Endothelial cell of umbilical vein (primary cell): ENCODE results near the gene ZSCAN16. TPM values are rescaled to one million over a fixed set of nuclear protein-coding genes. Genes with fewer than 3 reads are reported as not detected.

Experiments used
- BruUV-seq: library from RNA; stranded (reverse); fragments of 400-500 nt; replicated peaks from 2 replicates; lab custom pipeline; 2021; lab: Mats Ljungman, UMichigan
- CTCF ChIA-PET: fragments of 300-600, 350-600 bp; sonication (Branson Sonifier 250); formaldehyde crosslinking; loops from one replicate; lab custom pipeline; 2021; ENCODE audit warnings: antibody characterized with exemption, inconsistent platforms; lab: Charles Lee
- POLR2A ChIA-PET: fragments of 300-600, 350-600 bp; sonication (Branson Sonifier 250); formaldehyde crosslinking; loops from one replicate; lab custom pipeline; 2021; ENCODE audit warnings: antibody characterized with exemption, inconsistent platforms; lab: Charles Lee
- DNase-seq: peaks from one replicate; pipeline ENCODE4 v3.0.0-alpha.2; 2011; ENCODE audit warnings: low read depth, low spot score
- FAIRE-seq: peaks from 2 replicates; lab custom pipeline; 2011; peaks lifted over from hg19 to GRCh38; lab: Jason Lieb, UNC
- H2AFZ ChIP-seq: 2 replicates; pipeline ENCODE4 v1.6.0; 2012; ENCODE audit warnings: low read depth, low read length, control low read depth, inconsistent platforms
- H3K27ac ChIP-seq: 2 replicates; pipeline ENCODE4 v1.5.1; 2011; ENCODE audit warnings: low read depth, mild to moderate bottlenecking, control low read depth, low read length, moderate library complexity; ENCODE audit not compliant: insufficient read depth
- H3K27me3 ChIP-seq, 2 experiments: 2 replicates each; pipeline versions ENCODE4 v1.6.0 to v1.6.1; 2011; ENCODE audit warnings: low read length in 2 of 2, mixed read lengths in 1 of 2; ENCODE audit not compliant: control insufficient read depth in 2 of 2, insufficient read depth in 2 of 2
- H3K36me3 ChIP-seq, 2 experiments: 2 replicates in 1 of 2; 3 replicates in 1 of 2; pipeline ENCODE4 v1.5.1; 2011; ENCODE audit warnings: low read length in 2 of 2, mild to moderate bottlenecking in 1 of 2, moderate library complexity in 1 of 2; ENCODE audit not compliant: control insufficient read depth in 2 of 2, insufficient read depth in 2 of 2; ENCODE audit errors: extremely low read depth in 1 of 2
- H3K4me1 ChIP-seq: 3 replicates; pipeline ENCODE4 v1.5.1; 2011; ENCODE audit warnings: mild to moderate bottlenecking, low read length; ENCODE audit not compliant: control insufficient read depth, insufficient read depth; ENCODE audit errors: extremely low read depth
- H3K4me2 ChIP-seq: 2 replicates; pipeline ENCODE4 v1.6.1; 2011; ENCODE audit warnings: low read length, control low read depth, mixed read lengths; ENCODE audit not compliant: insufficient read depth
- H3K4me3 ChIP-seq, 3 experiments: fragments of 200-600 bp in 1 of 3; sonication (generic), shearing (Covaris generic) in 1 of 3; replicated peaks in 1 of 3; 2 replicates each; pipeline ENCODE4 v1.5.1; 2011 to 2016; ENCODE audit warnings: control low read depth in 3 of 3, low read length in 3 of 3, mild to moderate bottlenecking in 2 of 3, inconsistent platforms in 1 of 3, low read depth in 1 of 3, moderate library complexity in 1 of 3; ENCODE audit not compliant: insufficient read depth in 1 of 3
- H3K79me2 ChIP-seq: 2 replicates; pipeline ENCODE4 v1.6.0; 2012; ENCODE audit warnings: low read length, inconsistent platforms; ENCODE audit not compliant: control insufficient read depth, insufficient read depth
- H3K9ac ChIP-seq: replicated peaks from 2 replicates; pipeline ENCODE3; 2011; ENCODE audit warnings: low read length, control low read depth; ENCODE audit not compliant: insufficient read depth; ENCODE audit errors: extremely low read depth
- H3K9me1 ChIP-seq: replicated peaks from 3 replicates; pipeline ENCODE4 v1.6.0; 2011; ENCODE audit warnings: mild to moderate bottlenecking, low read length; ENCODE audit not compliant: control insufficient read depth, insufficient read depth; ENCODE audit errors: extremely low read depth
- H3K9me3 ChIP-seq: replicated peaks from 2 replicates; pipeline ENCODE4 v1.5.1; 2012; ENCODE audit warnings: low read length, inconsistent platforms; ENCODE audit not compliant: control insufficient read depth, insufficient read depth
- H4K20me1 ChIP-seq: replicated peaks from 2 replicates; pipeline ENCODE3; 2011; ENCODE audit warnings: mild to moderate bottlenecking, low read length; ENCODE audit not compliant: control insufficient read depth, insufficient read depth; ENCODE audit errors: extremely low read depth
- CTCF ChIP-seq, 2 donors: IDR thresholded peaks; 1 replicate in 1 of 2; 2 replicates in 1 of 2; pipeline ENCODE4 v1.5.1; 2011; ENCODE audit warnings: low read length in 2 of 2, mild to moderate bottlenecking in 2 of 2, moderate library complexity in 2 of 2, control low read depth in 1 of 2, inconsistent platforms in 1 of 2, low read depth in 1 of 2; ENCODE audit not compliant: insufficient read depth in 1 of 2; ENCODE audit errors: extremely low read depth in 1 of 2
- EZH2 ChIP-seq: IDR thresholded peaks from 2 replicates; pipeline ENCODE4 v1.6.1; 2012; ENCODE audit warnings: borderline replicate concordance, low read depth, mild to moderate bottlenecking, moderate library complexity, low read length, inconsistent platforms; ENCODE audit not compliant: severe bottlenecking
- FOS ChIP-seq: IDR thresholded peaks from 2 replicates; pipeline ENCODE4 v1.6.1; 2011; ENCODE audit warnings: mild to moderate bottlenecking, low read length, moderate library complexity, borderline replicate concordance; ENCODE audit not compliant: insufficient read depth
- GATA2 ChIP-seq: IDR thresholded peaks from 2 replicates; pipeline ENCODE4 v1.7.0; 2011; ENCODE audit warnings: low read depth, mild to moderate bottlenecking, moderate library complexity, mixed read lengths, low read length; ENCODE audit not compliant: insufficient read length, insufficient read depth
- JUN ChIP-seq: IDR thresholded peaks from 2 replicates; pipeline ENCODE4 v1.6.1; 2011; ENCODE audit warnings: borderline replicate concordance, low read depth; ENCODE audit not compliant: insufficient read length, insufficient read depth
- MAX ChIP-seq: IDR thresholded peaks from 2 replicates; pipeline ENCODE4 v1.6.1; 2011; ENCODE audit not compliant: insufficient read depth, insufficient read length
- POLR2A ChIP-seq: IDR thresholded peaks from 2 replicates; pipeline ENCODE4 v1.6.1; 2012; ENCODE audit warnings: low read depth, mild to moderate bottlenecking, control low read depth, low read length
- POLR2AphosphoS5 ChIP-seq: IDR thresholded peaks from 2 replicates; pipeline ENCODE4 v1.6.1; 2012; ENCODE audit warnings: low read depth, mild to moderate bottlenecking, control low read depth, low read length, moderate library complexity; ENCODE audit not compliant: insufficient read depth
- dilution Hi-C: fragments of 300-500 bp; cut with MboI; formaldehyde crosslinking; loops from one replicate; pipeline ENCODE4 v1.15.0; 2019; ENCODE audit warnings: low sequenced_read_pairs; ENCODE audit not compliant: extremely low pct_ligation_motif_present
- intact Hi-C: fragments of 100-400 bp; cut with micrococcal nuclease; formaldehyde crosslinking; loops from one replicate; pipeline ENCODE4 v1.10.0; 2022
- polyA plus RNA-seq, 4 experiments: library from polyadenylated mRNA; depleted of rRNA in 3 of 4; stranded (reverse) in 3 of 4; unstranded in 1 of 4; fragments of >200 nt; gene quantifications; 2 replicates each; pipeline versions ENCODE4 v1.2.1 to v1.2.3, GENCODE V29; 2011 to 2012; ENCODE audit warnings: missing spikeins in 1 of 4
- total RNA-seq: library from RNA; stranded (reverse); gene quantifications from 2 replicates; pipeline ENCODE4 v1.2.3, GENCODE V29; 2021

ZSCAN16 gene
- total and polyA plus RNA-seq, 2 donors (not counting 3 experiments of a cell fraction or from before 2014, with no cell fraction given), result 4.9 to 7.7 TPM

- no peak overlapping the region for H2AFZ ChIP-seq
- no peaks in the 10 kb centered on the region for H4K20me1 ChIP-seq
- no peaks in the 10 kb centered on the region for H3K9me1 ChIP-seq
- ChIA-PET CTCF (interaction anchor here (1.3 to 1.6 kb wide), 2 partner anchors 14 to 31 kb away, joined by 3 to 4 read pairs; no protein-coding TSS in a partner anchor), POLR2A (no interaction called here)
- no peak overlapping the region for H3K27ac ChIP-seq
- no TSS peak for BruUV-seq
- H3K4me1 ChIP-seq, result no peaks in the 10 kb centered on the region
- no peak overlapping the region for H3K4me3 ChIP-seq
- no peak for FAIRE-seq
- H3K79me2 ChIP-seq, result no peaks in the 10 kb centered on the region
- H3K4me2 ChIP-seq, result no peak overlapping the region
- DNase-seq, result no peak
- peaks cover 0 to 3% of the 10 kb centered on the region in 2 experiments for H3K27me3 ChIP-seq
- TF ChIP-seq JUN (no peak), GATA2 (no peak), FOS (no peak), EZH2 (no peak), POLR2A (no peak), MAX (no peak), CTCF (IDR thresholded peaks at IDR 0.05; ENCODE audit: extremely low read depth in 1 of 2, insufficient read depth in 1 of 2, low read depth in 1 of 2, low read length in 2 of 2) (no peak), POLR2AphosphoS5 (no peak)
- H3K36me3 ChIP-seq, result no peaks in the 10 kb centered on the region
- no peak overlapping the region for H3K9ac ChIP-seq
- intact Hi-C loops, result no loop called here
- dilution Hi-C loops, result no loop called here
- no peaks in the 10 kb centered on the region for H3K9me3 ChIP-seq
Measured at GRCh38 chr6:28176373-28176772, 52.0 kb downstream of the ZSCAN16 start.

Other genes with a start within 250 kb of the ZSCAN16 start
- not detected in 2 replicates for gene OR2B2, start 212.2 kb upstream of the ZSCAN16 start, total RNA-seq
- not detected in 2 replicates for gene OR2B2, start 212.2 kb upstream of the ZSCAN16 start, polyA plus RNA-seq
- gene OR2B6, start 167.4 kb upstream of the ZSCAN16 start, total RNA-seq, result not detected in 2 replicates
- not detected in 2 replicates for gene OR2B6, start 167.4 kb upstream of the ZSCAN16 start, polyA plus RNA-seq
- gene ZNF165, start 44.0 kb upstream of the ZSCAN16 start, total RNA-seq, result 0.27 and 0.30 TPM in 2 replicates
- gene ZNF165, start 44.0 kb upstream of the ZSCAN16 start, polyA plus RNA-seq, result 0.03 and 0.11 TPM in 2 replicates
- 19.7 and 21.2 TPM in 2 replicates for gene ZKSCAN8, start 17.3 kb downstream of the ZSCAN16 start, total RNA-seq
- 6.6 and 9.4 TPM in 2 replicates for gene ZKSCAN8, start 17.3 kb downstream of the ZSCAN16 start, polyA plus RNA-seq
- gene ZSCAN9, start 100.7 kb downstream of the ZSCAN16 start, total RNA-seq, result 18.0 and 18.6 TPM in 2 replicates
- gene ZSCAN9, start 100.7 kb downstream of the ZSCAN16 start, polyA plus RNA-seq, result 10.5 and 11.7 TPM in 2 replicates
- 3.6 and 4.1 TPM in 2 replicates for gene ZKSCAN4, start 127.7 kb downstream of the ZSCAN16 start, total RNA-seq
- gene ZKSCAN4, start 127.7 kb downstream of the ZSCAN16 start, polyA plus RNA-seq, result 1.0 and 1.3 TPM in 2 replicates
- 1.1 and 1.6 TPM in 2 replicates for gene NKAPL, start 134.7 kb downstream of the ZSCAN16 start, total RNA-seq
- 0.53 and 0.72 TPM in 2 replicates for gene NKAPL, start 134.7 kb downstream of the ZSCAN16 start, polyA plus RNA-seq
- gene ZSCAN26, start 142.5 kb downstream of the ZSCAN16 start, total RNA-seq, result 12.7 and 14.1 TPM in 2 replicates
- gene ZSCAN26, start 142.5 kb downstream of the ZSCAN16 start, polyA plus RNA-seq, result 11.2 and 12.8 TPM in 2 replicates
- gene PGBD1, start 157.0 kb downstream of the ZSCAN16 start, total RNA-seq, result 9.6 and 10.1 TPM in 2 replicates
- 3.4 and 4.2 TPM in 2 replicates for gene PGBD1, start 157.0 kb downstream of the ZSCAN16 start, polyA plus RNA-seq
- gene ZSCAN31, start 211.5 kb downstream of the ZSCAN16 start, total RNA-seq, result 19.5 and 23.0 TPM in 2 replicates
- gene ZSCAN31, start 211.5 kb downstream of the ZSCAN16 start, polyA plus RNA-seq, result 11.0 and 12.9 TPM in 2 replicates
- 4.9 and 6.9 TPM in 2 replicates for gene ZKSCAN3, start 225.3 kb downstream of the ZSCAN16 start, total RNA-seq
- 2.5 and 2.7 TPM in 2 replicates for gene ZKSCAN3, start 225.3 kb downstream of the ZSCAN16 start, polyA plus RNA-seq